ENCODE results near the gene NXPH1. TPM values are rescaled to one million over a fixed set of nuclear protein-coding genes. Genes with fewer than 3 reads are reported as not detected.

The NXPH1 gene
- total RNA-seq, 4 donors from 2014 or later: not detected

- Histone ChIP-seq H3K27ac (no peak overlapping the region), H3K36me3 (no peaks in the 10 kb centered on the region), H3K27me3 (peaks cover 70% of the 10 kb centered on the region), H3K4me1 (peaks cover 12% of the 10 kb centered on the region), H3K9me3 (no peaks in the 10 kb centered on the region), H3K4me3 (peak overlapping the region; percentile 3)
- DNase-seq (ENCODE audit: low spot score in 2 of 2): no peak
- 6% methylated on average over 48 of the region's 49 CpGs for whole genome bisulfite sequencing
- TF ChIP-seq CTCF (IDR thresholded peaks at IDR 0.05): no peak
- no peak for TF ChIP-seq POLR2A (IDR thresholded peaks at IDR 0.05)
- no peak for TF ChIP-seq POLR2AphosphoS5 (IDR thresholded peaks at IDR 0.05)
- TF ChIP-seq EP300 (IDR thresholded peaks at IDR 0.05): no peak
These were observed 10.4 kb downstream of the NXPH1 start for GRCh38 chr7:8443576-8444467.

- Histone ChIP-seq H3K4me3 (no peak overlapping the region), H3K27me3 (peaks cover 64% of the 10 kb centered on the region), H3K36me3 (no peaks in the 10 kb centered on the region), H3K4me1 (peaks cover 12% of the 10 kb centered on the region), H3K27ac (no peak overlapping the region), H3K9me3 (no peaks in the 10 kb centered on the region)
- 45% methylated on average over 7 of the region's 7 CpGs for WGBS
- no peak for DNase-seq (ENCODE audit: low spot score in 2 of 2)
- TF ChIP-seq CTCF (IDR thresholded peaks at IDR 0.05): no peak
- TF ChIP-seq POLR2AphosphoS5 (IDR thresholded peaks at IDR 0.05): no peak
- TF ChIP-seq EP300 (IDR thresholded peaks at IDR 0.05): no peak
- no peak for TF ChIP-seq POLR2A (IDR thresholded peaks at IDR 0.05)
These were observed 11.0 kb downstream of the NXPH1 start for GRCh38 chr7:8444468-8444769.

GRCh38 chr7:8453535-8453934 is 20.1 kb downstream of the NXPH1 start:
- WGBS: 89% methylated on average over 1 of the region's 1 CpG
- TF ChIP-seq CTCF (IDR thresholded peaks at IDR 0.05) (no peak), POLR2AphosphoS5 (IDR thresholded peaks at IDR 0.05) (no peak), POLR2A (IDR thresholded peaks at IDR 0.05) (no peak), EP300 (IDR thresholded peaks at IDR 0.05) (no peak)
- no peak for DNase-seq (ENCODE audit: low spot score in 2 of 2)

GRCh38 chr7:8455426-8455825 is 22.0 kb downstream of the NXPH1 start:
- DNase-seq (ENCODE audit: low spot score in 2 of 2): no peak
- TF ChIP-seq POLR2A (IDR thresholded peaks at IDR 0.05) (no peak), POLR2AphosphoS5 (IDR thresholded peaks at IDR 0.05) (no peak), EP300 (IDR thresholded peaks at IDR 0.05) (no peak), CTCF (IDR thresholded peaks at IDR 0.05) (no peak)
- H3K27me3 ChIP-seq: no peaks in the 10 kb centered on the region
- H3K9me3 ChIP-seq: peaks cover 6% of the 10 kb centered on the region
- H3K36me3 ChIP-seq: no peaks in the 10 kb centered on the region
- no peak overlapping the region for H3K27ac ChIP-seq
- WGBS: 32% methylated on average over 2 of the region's 2 CpGs
- H3K4me1 ChIP-seq: no peaks in the 10 kb centered on the region
- H3K4me3 ChIP-seq: no peak overlapping the region

More at GRCh38 chr7:8453535-8453934, 20.1 kb downstream of the NXPH1 start:
- Histone ChIP-seq H3K27me3 (no peaks in the 10 kb centered on the region), H3K27ac (no peak overlapping the region), H3K4me1 (no peaks in the 10 kb centered on the region), H3K4me3 (no peak overlapping the region), H3K9me3 (peaks cover 6% of the 10 kb centered on the region), H3K36me3 (no peaks in the 10 kb centered on the region)

- Histone ChIP-seq H3K4me1 (no peaks in the 10 kb centered on the region), H3K4me3 (no peak overlapping the region), H3K36me3 (no peaks in the 10 kb centered on the region), H3K9me3 (no peaks in the 10 kb centered on the region), H3K27me3 (no peaks in the 10 kb centered on the region), H3K27ac (no peak overlapping the region)
- DNase-seq (ENCODE audit: low spot score in 2 of 2): no peak
- WGBS: 89% methylated on average over 2 of the region's 2 CpGs
- TF ChIP-seq CTCF (IDR thresholded peaks at IDR 0.05): no peak
- TF ChIP-seq POLR2A (IDR thresholded peaks at IDR 0.05): no peak
- TF ChIP-seq POLR2AphosphoS5 (IDR thresholded peaks at IDR 0.05): no peak
- no peak for TF ChIP-seq EP300 (IDR thresholded peaks at IDR 0.05)
These were observed 28.9 kb downstream of the NXPH1 start for GRCh38 chr7:8462309-8462708.
